Peyer's patch (tissue), 4 donors: ENCODE measurements around the gene RNF152.

Experiments
- CTCF ChIP-seq, 6 experiments: fragments of 450-650 bp in 4 of 6; fragments of 200-600 bp in 2 of 6; sonication (generic) in 1 of 6; IDR thresholded peaks; one replicate each; pipeline ENCODE4 v1.5.1; 2017 to 2019; ENCODE audit warnings: antibody characterized with exemption in 6 of 6, mild to moderate bottlenecking in 3 of 6, moderate library complexity in 1 of 6
- POLR2A ChIP-seq, 2 donors: fragments of 450-650 bp; IDR thresholded peaks; one replicate each; pipeline ENCODE4 v1.5.1; 2017; ENCODE audit warnings: antibody characterized with exemption in 2 of 2, mild to moderate bottlenecking in 2 of 2, moderate library complexity in 2 of 2

GRCh38 chr18:61852496-61852895 is 40.3 kb downstream of the RNF152 start:
- no peak for TF ChIP-seq CTCF (IDR thresholded peaks at IDR 0.05)
- TF ChIP-seq POLR2A (IDR thresholded peaks at IDR 0.05): no peak
